ENCODE results near the gene CACNA2D4. TPM values are rescaled to one million over a fixed set of nuclear protein-coding genes. Genes with fewer than 3 reads are reported as not detected.

CACNA2D4 gene
- total RNA-seq, 1 experiment from 2014 or later: 0.74 TPM

DNA sequence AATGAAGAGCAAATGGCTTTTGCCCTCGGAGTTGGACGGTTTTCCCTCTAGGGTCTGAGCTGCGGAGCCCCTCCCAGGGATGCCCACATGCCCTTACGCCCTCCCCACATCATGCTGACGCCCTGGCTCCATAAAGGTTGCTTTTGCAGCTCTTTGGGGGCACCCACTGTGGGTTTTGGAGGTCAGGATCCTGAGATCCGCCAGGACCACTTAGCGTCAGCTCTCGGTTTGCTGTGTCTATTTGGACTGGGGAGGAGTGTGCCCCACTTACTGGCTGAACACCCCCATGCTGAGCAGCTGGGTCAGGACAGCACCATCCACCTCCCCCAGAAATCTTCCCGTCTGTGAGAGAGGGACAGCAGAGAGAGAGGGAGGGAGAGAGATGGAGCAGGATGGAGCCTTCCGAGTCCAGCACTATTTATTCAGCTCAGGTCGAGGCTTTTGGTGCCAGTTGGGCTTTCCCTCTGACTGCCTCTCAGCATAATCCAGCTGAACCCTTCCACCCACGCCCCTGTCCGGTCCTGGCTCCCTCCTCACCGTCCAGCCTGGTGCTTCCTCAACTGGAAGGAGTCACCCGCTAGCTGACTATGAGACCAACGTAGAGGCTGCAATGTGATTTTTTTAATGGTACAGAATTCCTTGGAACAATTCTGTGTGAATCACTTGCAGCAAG is 117.0 kb downstream of the CACNA2D4 start:
- DNase-seq (ENCODE audit: low read depth): no peak

DNA sequence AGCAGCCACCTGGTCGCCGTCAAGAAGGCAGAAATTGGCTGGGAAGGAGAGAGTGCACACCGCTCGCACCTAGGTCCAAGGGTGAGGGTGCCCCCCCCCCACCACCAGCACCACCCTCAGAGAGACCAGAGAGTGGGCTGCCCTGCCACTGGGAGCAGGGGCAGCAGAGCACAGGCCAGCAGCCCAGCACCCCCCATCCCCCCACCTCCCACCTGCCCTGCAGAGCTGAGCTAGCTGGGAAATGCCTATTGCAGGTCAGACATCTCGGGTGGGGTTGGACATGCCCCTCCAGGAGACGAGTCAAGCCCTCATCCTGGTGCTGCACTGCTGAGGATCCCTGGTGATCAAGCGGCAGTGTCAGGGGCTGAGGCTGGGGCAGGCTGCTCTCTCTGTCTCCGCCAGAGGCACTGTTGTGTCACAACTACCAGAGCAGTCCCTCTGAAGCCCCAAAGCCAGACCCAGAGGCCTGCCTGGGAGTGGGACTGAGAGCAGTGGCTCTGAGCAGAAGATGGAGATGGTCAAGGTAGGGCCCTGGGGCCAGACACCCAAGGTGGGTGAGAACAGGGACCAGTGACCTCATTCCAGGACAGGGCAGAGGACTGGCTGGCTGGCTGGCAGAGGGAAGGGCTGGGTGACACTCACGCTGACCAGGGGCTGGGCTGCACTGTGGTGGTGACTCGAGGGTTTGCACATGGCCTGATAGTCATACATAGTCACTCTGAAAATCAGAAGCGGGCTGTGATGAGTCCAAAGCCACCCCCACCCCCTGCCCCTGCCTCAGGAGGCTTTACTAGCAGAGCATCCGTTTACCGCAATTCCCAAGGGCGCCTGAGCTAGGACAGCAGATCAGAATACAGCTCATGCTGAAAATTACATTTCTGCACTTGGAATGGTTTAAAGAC is 117.8 kb downstream of the CACNA2D4 start:
- DNase-seq (ENCODE audit: low read depth): no peak

DNA sequence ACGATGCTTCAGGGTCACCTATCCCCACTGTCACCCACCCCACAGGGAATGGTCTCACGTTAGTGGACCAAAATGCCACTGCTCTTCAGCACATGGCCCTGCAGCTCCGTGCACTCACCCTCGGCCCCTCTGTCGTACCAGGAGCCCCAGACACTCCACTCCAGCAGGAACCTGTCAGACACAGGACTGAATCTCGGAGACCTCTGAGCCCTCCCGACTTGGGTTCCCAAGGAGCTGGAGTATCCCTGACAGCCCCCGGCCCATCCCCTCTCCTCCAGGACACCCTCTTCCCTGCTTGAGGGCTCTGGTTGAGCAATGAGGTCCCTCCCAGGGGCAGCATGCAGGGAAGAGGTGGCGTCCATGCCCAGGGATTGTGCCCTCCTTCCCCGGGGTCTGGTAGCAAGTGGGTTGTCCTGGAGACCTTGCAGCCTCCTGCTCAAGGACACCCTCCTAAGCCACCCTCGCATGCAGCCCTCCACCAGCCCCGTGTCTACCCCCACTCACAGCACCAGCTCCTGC is 118.5 kb downstream of the CACNA2D4 start:
- no peak for DNase-seq (ENCODE audit: low read depth)

DNA sequence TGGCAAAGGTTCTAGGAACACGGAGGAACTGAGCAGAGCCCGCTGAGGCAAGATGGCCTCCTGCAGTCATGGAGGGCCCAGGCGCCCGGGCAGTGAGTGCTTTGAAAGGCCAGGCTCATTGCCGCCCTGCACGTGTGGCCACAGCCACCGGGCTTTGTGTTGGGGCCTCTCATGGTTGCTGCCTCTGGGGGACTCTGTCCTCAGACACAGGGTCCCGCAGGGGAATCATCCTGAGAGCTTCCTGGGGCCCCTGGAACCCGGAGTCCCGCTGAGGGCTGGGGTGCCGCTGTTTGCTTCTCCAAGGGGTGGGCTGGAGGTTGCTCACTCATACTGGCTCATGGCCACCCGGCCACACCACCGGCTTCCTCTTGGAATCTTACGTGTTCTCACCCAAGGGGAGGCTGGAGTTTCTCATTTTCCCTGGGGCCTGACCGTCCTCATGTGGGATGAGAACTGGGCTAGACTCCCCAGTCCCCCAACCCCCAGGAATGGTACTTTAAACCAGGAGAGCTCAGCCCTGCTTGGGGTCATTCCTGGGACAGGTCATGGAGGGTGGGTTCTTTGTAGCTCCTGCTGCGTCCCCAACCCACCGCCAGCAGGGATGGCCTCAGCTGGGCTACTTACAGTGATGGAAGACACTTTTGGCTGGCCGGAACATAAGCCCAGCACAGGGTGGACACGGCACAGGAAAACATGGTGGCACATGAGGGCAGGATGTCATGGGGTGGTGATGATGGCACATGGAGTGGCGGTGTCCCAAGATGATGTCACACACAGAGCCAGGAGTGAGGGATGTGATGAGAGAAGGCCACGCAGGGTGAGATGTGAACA is 119.2 kb downstream of the CACNA2D4 start:
- DNase-seq (ENCODE audit: low read depth): no peak

DNA sequence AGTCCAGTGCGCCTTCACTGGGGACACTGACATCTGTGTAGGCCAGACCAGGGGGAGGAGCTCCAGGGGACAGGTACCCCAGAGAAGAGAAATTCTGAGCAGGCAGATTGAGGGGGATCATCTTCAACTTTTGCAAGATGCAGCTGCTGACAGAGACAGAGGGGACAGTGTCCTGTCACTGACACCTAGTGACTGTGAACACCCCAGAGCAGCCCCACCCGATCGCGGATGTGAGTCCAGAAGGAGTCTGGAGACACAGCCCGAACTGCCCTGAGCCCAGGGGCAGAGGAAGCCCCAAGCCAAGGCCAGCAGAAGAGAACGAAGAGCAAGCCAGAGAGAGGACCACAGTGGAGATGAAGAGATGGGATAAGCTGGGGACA is 119.8 kb downstream of the CACNA2D4 start:
- DNase-seq (ENCODE audit: low read depth): no peak

DNA sequence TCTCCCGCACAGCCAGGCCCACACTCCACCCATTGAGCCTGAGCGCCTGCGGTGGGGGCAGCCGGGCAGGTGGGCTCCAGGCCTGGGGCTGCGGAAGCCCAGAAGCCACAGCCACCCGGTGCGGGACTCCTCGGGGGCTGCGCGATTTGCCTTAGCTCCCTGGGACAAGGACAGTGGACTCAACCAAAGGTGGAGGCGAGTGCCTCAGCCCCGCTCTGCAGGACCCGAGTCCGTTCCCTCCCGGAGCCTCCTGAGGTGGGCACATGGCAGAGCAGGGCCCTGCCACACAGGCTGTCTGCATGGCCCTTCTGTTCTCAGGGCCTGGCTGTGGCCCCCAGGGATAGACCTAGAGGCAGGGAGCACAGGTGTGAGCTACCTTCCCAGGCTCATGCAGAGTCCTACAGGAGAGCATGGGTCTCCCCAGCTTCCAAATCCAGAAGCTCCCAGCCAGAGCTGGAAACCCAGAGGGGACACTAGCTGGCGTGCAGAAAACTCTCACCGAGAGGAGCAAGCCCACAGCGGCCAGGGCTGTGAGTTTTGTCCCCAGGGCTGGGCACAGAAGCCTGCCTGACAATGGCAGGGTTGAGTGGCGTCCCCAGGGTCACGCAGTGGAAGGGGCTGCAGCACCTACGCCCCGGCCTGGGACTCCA is 120.3 kb downstream of the CACNA2D4 start:
- no peak for DNase-seq (ENCODE audit: low read depth)

DNA sequence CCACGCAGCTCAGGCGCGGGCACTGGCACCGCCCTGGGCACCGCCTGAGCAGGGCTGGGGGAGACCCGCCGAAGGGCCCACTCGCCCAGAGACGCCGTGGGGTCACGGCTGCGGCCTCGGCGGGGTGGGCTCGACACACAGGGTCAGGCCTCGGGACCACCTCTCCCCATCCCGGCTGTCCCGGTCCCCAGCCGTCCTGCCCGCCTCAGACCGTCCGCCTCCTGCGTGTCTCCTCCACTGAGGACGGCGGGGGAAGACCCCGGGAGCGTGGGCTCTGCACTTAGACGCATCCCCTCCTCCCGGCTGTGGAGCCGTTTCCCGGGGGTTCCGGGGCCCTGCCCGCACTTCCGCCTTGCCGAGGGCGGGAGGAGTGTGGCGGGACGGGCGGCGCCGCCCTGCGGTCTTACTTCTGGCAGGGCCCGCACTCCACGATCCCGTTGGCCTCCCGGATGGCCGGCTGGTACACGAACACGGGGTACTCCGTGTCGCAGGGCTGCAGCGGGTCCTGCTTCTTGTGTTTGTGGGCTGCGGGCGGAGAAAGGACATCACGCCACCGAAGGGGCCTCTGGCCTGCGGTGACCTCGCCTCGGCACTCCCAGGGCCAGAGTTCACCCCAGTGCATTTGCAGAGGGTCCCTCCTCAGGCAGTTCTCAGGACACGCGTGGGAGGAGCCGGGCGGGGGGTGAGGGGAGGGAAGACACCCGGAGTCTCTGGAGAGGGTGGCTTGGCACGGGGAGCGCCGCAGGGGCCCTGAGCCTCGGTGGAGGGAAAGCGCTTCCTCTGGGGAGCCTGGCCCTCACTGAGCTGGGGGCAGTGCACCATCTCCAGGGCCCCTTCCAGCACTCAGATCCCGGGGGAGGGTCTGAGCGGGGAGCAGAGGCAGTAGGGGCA is 121.2 kb downstream of the CACNA2D4 start:
- no peak for DNase-seq (ENCODE audit: low read depth)

DNA sequence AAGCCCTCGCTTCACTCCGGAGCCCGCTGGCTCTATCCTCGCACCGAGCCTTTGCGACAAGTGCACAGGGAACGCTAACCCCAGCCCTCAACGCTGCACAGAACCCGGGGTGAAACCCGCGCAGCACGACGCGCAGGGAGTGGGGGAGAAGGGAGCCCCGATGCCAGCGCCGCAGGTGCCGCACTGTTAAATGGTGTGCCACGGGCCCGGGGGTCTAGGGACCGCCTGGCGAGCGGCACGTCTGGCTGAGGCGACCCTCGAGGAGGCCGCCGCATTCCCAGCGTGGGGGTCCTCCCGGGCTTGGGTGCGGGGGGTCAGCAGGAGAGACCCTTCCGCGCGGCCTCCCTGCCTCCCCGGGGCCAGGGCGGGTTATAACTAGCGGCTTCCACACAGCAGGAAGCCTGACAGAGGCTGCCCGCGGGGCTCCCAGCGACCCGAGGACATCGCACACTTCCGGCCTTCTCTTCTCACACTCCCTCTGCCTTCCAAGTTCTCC is 121.9 kb downstream of the CACNA2D4 start:
- DNase-seq (ENCODE audit: low read depth): no peak

DNA sequence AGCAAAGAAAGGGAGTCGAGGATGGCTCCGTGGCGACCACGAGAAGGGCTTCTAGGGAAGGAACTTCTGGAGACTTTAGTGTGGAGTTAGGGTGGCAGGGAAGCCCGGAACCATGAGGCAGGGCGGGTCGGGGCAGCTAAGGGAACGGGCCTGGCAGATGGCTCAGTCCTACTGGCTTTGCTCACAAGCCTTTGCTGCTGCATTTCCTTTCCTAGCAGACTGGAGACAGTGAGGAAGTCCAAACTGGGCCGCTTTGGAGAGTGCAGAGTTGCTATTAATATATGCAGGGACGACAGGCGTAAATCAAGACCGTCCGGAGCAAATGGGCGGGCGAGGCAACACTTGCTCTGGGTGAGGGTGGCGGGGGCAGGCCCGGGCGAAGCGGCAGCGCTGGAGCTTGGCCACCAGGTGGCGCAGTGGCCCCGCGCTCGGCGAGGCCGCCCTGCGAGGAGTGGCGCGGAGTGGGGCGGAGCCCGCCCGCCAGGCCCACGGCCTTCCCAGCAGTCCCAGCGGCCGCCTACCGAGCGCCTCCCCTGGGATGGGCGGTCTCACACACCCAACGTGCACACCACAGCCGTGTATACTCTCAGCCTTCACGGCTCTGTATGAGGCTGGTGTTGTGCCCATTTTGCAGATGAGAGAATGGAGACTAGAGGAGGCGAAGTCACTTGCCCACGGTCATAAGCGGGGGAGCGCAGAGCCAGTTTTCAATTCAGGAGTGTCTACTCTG is 122.5 kb downstream of the CACNA2D4 start:
- DNase-seq (ENCODE audit: low read depth): peak; percentile 94

DNA sequence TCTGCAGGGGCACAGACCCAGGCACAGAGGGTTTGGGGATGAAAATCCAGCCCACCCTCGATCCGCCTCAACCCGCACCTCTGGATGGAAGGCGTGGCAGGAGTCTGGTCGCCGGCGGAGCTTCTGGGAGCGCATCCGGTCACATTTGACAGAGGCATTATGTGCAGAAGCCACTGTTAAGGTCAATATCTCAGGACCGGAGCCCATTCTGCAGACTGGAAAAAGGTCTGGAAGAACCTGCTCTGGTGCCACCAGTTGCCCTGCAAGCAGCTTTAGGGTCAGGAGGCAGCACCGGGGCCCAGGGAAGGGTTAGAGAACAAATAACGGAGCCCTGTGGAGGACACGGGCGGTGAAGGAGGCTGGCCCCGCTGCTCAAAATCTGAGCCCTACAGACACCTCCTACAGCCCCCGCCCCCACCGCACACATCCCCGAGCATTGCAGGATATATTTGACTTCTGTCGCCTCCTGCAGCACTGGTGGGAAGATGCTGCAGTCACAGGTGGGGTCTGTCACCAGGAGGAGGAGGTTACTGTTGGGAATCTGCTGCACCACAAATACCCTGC is 123.1 kb downstream of the CACNA2D4 start:
- DNase-seq (ENCODE audit: low read depth): no peak

DNA sequence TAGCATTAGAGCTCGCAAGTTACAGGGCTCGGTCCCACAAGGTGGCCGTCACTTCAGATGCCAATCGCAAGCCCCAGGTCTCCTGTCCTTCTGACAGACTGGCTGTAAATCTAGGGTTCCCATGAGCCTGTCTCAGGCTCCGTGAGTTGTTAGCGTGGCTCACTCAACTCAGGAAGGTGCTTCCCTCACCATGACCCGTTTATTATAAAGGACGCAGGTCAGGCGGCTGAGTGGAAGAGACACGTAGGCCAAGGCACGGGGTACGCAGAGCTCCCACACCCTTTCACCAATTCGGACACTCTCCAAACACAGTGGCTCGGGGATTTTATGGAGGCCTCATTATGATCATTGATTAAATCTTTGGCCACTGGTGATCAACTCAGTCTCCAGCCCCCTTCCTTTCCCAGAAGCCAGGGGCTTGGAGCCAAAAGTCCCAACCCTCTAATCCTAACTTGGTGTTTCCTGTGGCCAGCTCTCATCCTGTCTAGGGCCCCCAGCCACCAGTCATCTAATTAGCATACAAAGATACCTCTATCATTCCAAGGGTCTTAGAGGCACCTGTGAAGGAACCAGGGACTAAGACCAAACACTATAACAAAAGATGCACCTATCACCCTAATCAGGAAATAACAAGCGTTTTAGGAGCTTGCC is 123.9 kb downstream of the CACNA2D4 start:
- no peak for DNase-seq (ENCODE audit: low read depth)

DNA sequence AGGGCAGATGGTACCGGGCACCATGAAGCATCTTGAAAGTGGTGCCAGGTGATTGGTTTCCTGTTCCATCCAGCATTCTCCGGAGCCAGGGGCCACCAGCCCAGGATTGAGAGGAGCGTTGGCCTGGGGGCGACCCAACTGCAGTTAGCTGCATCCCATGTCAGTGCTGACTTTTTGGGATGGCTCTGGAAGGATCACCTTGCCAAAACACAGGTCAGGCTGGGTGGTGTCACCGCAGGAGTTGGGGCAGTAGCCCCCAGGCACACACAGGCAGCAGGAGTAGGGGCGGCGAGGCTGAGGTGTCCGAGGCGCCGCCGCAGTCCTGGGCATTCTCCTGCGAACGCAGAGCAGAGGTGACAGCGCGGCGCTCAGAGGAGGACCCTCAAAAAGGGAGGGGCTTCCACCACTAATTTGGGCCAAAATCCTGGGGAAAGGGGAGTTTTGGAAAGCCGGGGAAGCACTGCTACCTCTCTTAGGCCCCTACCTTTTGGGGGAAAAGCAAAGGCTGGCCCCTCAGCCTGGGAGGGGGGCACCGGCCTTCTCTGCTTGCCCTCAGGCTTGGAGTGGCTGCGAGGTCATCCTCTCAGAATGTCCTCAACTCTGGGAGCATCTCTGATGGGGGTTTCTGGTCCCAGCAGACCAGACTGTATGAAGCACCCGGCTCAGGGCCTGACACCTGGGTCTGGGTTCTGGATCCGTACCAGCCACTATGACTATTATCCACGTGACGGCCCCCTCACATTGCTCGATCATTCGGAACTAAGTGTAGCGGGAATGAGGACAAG is 124.8 kb downstream of the CACNA2D4 start:
- no peak for DNase-seq (ENCODE audit: low read depth)

DNA sequence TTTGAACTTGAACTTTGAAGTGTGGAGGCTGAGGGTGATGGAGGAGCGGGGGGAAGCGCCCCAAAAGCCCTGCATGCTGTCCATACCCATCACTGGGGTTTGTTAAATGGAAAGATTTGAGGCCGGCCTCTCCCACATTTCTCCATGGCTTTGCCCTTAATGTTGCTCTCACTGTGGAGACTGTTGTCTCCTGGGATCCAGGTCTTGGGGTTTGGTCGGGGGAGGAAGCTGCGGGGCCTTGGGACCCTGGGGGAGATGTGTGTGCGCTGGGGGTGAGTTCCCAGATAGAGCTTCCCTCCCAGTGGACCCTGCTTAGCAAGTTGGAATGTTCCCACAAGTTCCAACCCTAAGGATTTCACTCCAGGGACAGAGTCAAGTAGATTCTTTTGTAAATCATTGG is 126.0 kb downstream of the CACNA2D4 start:
- DNase-seq (ENCODE audit: low read depth): no peak

DNA sequence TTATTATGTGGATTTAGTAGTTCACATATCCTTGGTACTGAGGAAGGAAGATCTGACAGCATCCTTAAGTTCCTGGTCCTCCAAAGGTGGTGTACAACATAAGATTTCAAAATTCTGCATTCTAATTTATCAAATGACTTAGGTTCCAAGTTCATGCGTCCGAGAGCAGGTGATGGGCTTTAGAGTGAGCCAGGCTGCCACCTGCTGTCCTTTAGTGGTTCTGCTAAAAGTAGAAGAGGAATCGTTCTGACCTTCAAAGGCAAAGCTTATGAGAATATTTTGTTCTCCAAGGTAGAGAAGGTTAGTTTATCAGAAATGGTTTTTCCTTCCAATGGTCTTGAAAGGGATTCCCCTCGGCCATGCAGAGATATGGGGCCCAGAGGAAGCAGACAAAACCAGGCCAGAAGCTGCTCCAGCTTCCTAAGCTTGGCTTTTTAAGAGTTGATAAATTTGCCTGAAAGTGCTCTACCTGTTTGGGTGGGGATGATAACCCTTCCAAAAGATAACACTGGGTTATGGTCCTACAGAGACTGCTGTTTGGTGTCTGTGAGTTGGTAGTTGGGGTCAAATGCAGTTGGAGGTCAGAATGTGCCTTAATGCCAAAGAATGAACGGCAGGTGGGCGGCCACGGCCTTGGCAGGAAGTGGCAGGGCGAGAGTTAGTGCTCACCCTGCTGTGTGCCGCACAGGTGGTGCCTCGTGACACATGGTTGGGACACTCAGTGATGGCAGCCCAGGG is 127.2 kb downstream of the CACNA2D4 start:
- peak; percentile 63 for DNase-seq (ENCODE audit: low read depth)

DNA sequence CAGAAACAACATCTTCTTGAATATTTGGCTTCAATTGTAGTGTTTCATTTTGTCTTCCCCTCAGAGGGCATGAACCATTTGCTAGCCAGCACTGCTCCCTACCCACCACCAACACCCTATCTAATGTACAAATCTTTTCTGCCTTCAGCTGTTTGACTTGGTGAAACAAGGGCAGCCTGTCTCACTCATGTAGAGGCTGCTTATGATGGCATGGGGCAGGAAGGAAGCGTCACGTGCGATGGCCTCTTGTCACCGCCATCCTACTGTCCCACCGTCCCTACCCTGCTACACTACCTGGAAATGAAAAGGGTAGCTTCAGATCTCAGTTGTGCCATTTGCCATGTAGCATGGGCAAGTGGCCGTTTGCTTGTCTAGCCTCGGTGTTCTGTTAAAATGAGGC is 128.0 kb downstream of the CACNA2D4 start:
- DNase-seq (ENCODE audit: low read depth): no peak

DNA sequence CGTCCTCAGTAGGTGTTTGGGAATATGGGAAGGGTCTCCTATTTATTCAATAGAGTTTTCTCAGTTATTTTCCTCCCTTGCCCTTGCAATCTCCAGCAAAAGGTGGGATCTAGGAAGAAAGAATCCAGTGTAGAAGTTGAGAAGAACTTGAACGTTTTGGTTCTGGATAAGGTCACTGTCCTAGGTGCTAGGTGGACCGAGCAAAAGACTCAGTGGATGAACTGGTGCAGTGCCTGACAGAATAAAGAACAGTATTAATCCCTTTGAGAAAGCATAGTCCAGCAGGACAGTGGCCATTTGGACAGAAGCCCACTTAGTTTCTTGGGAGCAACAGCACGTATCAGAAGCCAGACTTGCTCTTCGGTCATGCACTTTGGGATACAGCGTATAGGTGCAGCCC is 130.7 kb downstream of the CACNA2D4 start:
- DNase-seq (ENCODE audit: low read depth): no peak

DNA sequence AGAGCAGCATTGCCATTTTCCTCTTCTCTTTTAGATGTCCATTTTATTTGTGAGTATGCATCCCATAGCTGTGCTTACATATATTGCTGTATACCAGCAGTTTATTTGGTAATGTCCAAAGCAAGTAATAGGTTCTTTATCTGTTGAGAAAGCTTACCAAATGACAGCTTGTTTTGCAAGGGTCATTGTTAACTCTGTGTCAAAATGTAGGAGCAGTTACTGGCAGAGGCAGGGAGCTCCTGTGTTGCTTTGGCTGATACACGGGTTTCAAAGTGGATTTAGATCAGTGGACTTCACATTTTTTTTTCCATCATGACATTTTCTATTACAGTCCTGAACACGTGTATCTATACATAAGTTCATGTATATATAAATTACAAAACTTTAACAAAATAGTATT is 136.2 kb downstream of the CACNA2D4 start:
- no peak for DNase-seq (ENCODE audit: low read depth)
